Loucy (cell line): ENCODE results near the gene CXCL17.

Source experiments
- H2AFZ ChIP-seq: fragments of 200-600 bp; sonication (generic); 2 replicates; pipeline ENCODE4 v1.6.0; 2016; ENCODE audit warnings: antibody characterized with exemption, mild to moderate bottlenecking, low read length, moderate library complexity
- H3F3A ChIP-seq: fragments of 200-600 bp; 2 replicates; pipeline ENCODE4 v1.6.0; 2016; ENCODE audit warnings: antibody characterized with exemption, low read depth, mild to moderate bottlenecking
- H3K27me3 ChIP-seq: fragments of 200-600 bp; sonication (generic); 2 replicates; pipeline ENCODE4 v1.6.1; 2014; ENCODE audit warnings: low read length, mild to moderate bottlenecking; ENCODE audit not compliant: insufficient read depth, poor library complexity, severe bottlenecking
- H3K36me3 ChIP-seq: fragments of 200-600 bp; sonication (generic); 2 replicates; pipeline ENCODE4 v1.6.1; 2016; ENCODE audit warnings: low read length; ENCODE audit not compliant: insufficient read depth
- H3K4me1 ChIP-seq: fragments of 200-600 bp; sonication (generic); 2 replicates; pipeline ENCODE4 v1.5.1; 2014; ENCODE audit warnings: low read length, mild to moderate bottlenecking; ENCODE audit not compliant: insufficient read depth, poor library complexity, severe bottlenecking
- H3K4me2 ChIP-seq: fragments of 200-600 bp; sonication (generic); 2 replicates; pipeline ENCODE4 v1.6.0; 2014; ENCODE audit warnings: antibody characterized with exemption, low read length, low read depth, mild to moderate bottlenecking; ENCODE audit not compliant: poor library complexity, severe bottlenecking
- H3K4me3 ChIP-seq: fragments of 200-600 bp; sonication (generic); 2 replicates; pipeline ENCODE4 v1.5.1; 2014; ENCODE audit warnings: low read length, mild to moderate bottlenecking, mixed read lengths; ENCODE audit not compliant: poor library complexity, severe bottlenecking
- H3K79me2 ChIP-seq: fragments of 200-600 bp; sonication (generic); 2 replicates; pipeline ENCODE4 v1.6.1; 2014; ENCODE audit warnings: low read length; ENCODE audit not compliant: insufficient read depth
- H3K9ac ChIP-seq: fragments of 200-600 bp; sonication (generic); 2 replicates; pipeline ENCODE4 v1.6.0; 2014; ENCODE audit warnings: mild to moderate bottlenecking, low read depth, low read length, moderate library complexity; ENCODE audit not compliant: poor library complexity, severe bottlenecking
- H3K9me2 ChIP-seq: fragments of 200-600 bp; sonication (generic); replicated peaks from 2 replicates; pipeline ENCODE4 v1.6.1; 2016; ENCODE audit warnings: low read depth, low read length, mixed read lengths
- H3K9me3 ChIP-seq: fragments of 200-600 bp; sonication (generic); 2 replicates; pipeline ENCODE4 v1.6.1; 2014; ENCODE audit warnings: mild to moderate bottlenecking, antibody characterized with exemption, low read length, low read depth; ENCODE audit not compliant: insufficient read depth
- H4K20me1 ChIP-seq: fragments of 200-600 bp; sonication (generic); 2 replicates; pipeline ENCODE4 v1.6.0; 2014; ENCODE audit warnings: antibody characterized with exemption, low read length, mild to moderate bottlenecking; ENCODE audit not compliant: insufficient read depth, poor library complexity, severe bottlenecking
- CTCF ChIP-seq: fragments of 200-600 bp; sonication (generic); conservative IDR thresholded peaks from 2 replicates; pipeline ENCODE4 v1.5.1; 2014; ENCODE audit warnings: mild to moderate bottlenecking, antibody characterized with exemption, low read length
- EZH2phosphoT487 ChIP-seq: fragments of 200-600 bp; IDR thresholded peaks from 2 replicates; pipeline ENCODE4 v1.6.1; 2018; ENCODE audit warnings: antibody characterized with exemption, mild to moderate bottlenecking, moderate library complexity, borderline replicate concordance

Gene CXCL17

GRCh38 chr19:42443944-42444398, 1.2 kb upstream of the CXCL17 start:
- no peak overlapping the region for H3K9ac ChIP-seq
- TF ChIP-seq CTCF (no peak), EZH2phosphoT487 (no peak)
- H3K4me2 ChIP-seq: no peak overlapping the region
- no peaks in the 10 kb centered on the region for H3K9me3 ChIP-seq
- H3K79me2 ChIP-seq: no peaks in the 10 kb centered on the region
- H4K20me1 ChIP-seq: no peaks in the 10 kb centered on the region
- H2AFZ ChIP-seq: no peak overlapping the region
- H3K4me1 ChIP-seq: peaks cover 22% of the 10 kb centered on the region
- H3F3A ChIP-seq: no peaks in the 10 kb centered on the region
- no peak overlapping the region for H3K4me3 ChIP-seq
- no peaks in the 10 kb centered on the region for H3K27me3 ChIP-seq
- no peaks in the 10 kb centered on the region for H3K9me2 ChIP-seq
- no peaks in the 10 kb centered on the region for H3K36me3 ChIP-seq

- Histone ChIP-seq H3K36me3 (no peaks in the 10 kb centered on the region), H3K9ac (peak overlapping the region; percentile 43), H3K27me3 (no peaks in the 10 kb centered on the region), H3K9me2 (no peaks in the 10 kb centered on the region), H3F3A (no peaks in the 10 kb centered on the region), H3K4me2 (peak overlapping the region; percentile 66), H3K4me3 (peak overlapping the region; percentile 45), H3K9me3 (no peaks in the 10 kb centered on the region), H2AFZ (no peak overlapping the region), H3K79me2 (no peaks in the 10 kb centered on the region), H4K20me1 (no peaks in the 10 kb centered on the region), H3K4me1 (peaks cover 22% of the 10 kb centered on the region)
- TF ChIP-seq CTCF: no peak
- no peak for TF ChIP-seq EZH2phosphoT487
These were observed 1.7 kb downstream of the CXCL17 start for GRCh38 chr19:42441049-42441445.

- TF ChIP-seq EZH2phosphoT487 (no peak), CTCF (peak; percentile 97)
- H3K9me3 ChIP-seq: no peaks in the 10 kb centered on the region
- H3K9me2 ChIP-seq: no peaks in the 10 kb centered on the region
- H3K27me3 ChIP-seq: no peaks in the 10 kb centered on the region
- no peaks in the 10 kb centered on the region for H3K79me2 ChIP-seq
- H3K9ac ChIP-seq: peak overlapping the region; percentile 43
- no peaks in the 10 kb centered on the region for H4K20me1 ChIP-seq
- no peaks in the 10 kb centered on the region for H3F3A ChIP-seq
- peak overlapping the region; percentile 45 for H3K4me3 ChIP-seq
- H3K4me1 ChIP-seq: peaks cover 22% of the 10 kb centered on the region
- no peak overlapping the region; the same call in 1 of the 2 replicates for H2AFZ ChIP-seq
- H3K36me3 ChIP-seq: no peaks in the 10 kb centered on the region
- peak overlapping the region; percentile 66 for H3K4me2 ChIP-seq
These were observed 2.2 kb downstream of the CXCL17 start for GRCh38 chr19:42440357-42441048.
